Keratinocyte (primary cell): Measurements from ENCODE around the gene GNA14.

ENCODE experiments used
- EZH2 ChIP-seq: IDR thresholded peaks from one replicate; pipeline ENCODE4 v1.6.1; 2012; ENCODE audit warnings: inconsistent platforms, mild to moderate bottlenecking, low read length, moderate library complexity
- TF ChIP-seq, protein P1 (sequence below), 3 experiments: IDR thresholded peaks in 1 of 3; conservative IDR thresholded peaks in 1 of 3; optimal IDR thresholded peaks in 1 of 3; 2 replicates in 2 of 3; 3 replicates in 1 of 3; pipeline versions ENCODE3 to v1.5.1; 2011; ENCODE audit warnings: low read length in 3 of 3, mild to moderate bottlenecking in 3 of 3, moderate library complexity in 2 of 3, control low read depth in 1 of 3, inconsistent platforms in 1 of 3; ENCODE audit not compliant: insufficient read depth in 2 of 3; ENCODE audit errors: extremely low read depth in 1 of 3

DNA sequence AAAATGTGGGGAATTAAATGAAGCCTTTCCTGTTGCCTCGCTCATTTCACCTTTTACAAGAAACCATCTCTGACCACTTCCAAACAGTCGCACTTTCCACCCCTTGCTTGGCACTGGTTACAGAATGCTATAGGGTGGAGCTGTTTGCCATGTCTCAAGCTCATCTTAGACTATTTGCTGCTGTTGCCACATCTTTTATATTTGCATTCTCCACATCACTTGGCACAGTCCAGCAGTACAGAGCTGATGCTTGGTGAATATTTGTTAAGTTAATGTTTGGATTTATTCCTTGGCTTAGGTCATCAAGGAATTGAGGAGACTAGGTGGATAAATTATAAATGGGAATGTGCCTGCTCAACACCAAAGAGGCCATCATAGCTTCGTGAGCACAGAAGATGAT is 53.2 kb downstream of the GNA14 start:
- TF ChIP-seq, protein P1, sequence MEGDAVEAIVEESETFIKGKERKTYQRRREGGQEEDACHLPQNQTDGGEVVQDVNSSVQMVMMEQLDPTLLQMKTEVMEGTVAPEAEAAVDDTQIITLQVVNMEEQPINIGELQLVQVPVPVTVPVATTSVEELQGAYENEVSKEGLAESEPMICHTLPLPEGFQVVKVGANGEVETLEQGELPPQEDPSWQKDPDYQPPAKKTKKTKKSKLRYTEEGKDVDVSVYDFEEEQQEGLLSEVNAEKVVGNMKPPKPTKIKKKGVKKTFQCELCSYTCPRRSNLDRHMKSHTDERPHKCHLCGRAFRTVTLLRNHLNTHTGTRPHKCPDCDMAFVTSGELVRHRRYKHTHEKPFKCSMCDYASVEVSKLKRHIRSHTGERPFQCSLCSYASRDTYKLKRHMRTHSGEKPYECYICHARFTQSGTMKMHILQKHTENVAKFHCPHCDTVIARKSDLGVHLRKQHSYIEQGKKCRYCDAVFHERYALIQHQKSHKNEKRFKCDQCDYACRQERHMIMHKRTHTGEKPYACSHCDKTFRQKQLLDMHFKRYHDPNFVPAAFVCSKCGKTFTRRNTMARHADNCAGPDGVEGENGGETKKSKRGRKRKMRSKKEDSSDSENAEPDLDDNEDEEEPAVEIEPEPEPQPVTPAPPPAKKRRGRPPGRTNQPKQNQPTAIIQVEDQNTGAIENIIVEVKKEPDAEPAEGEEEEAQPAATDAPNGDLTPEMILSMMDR (optimal IDR thresholded peaks at IDR 0.05 in 1 of 3, IDR thresholded peaks at IDR 0.05 in 1 of 3, conservative IDR thresholded peaks at IDR 0.05 in 1 of 3; ENCODE audit: extremely low read depth in 1 of 3, insufficient read depth in 2 of 3, low read length in 3 of 3) = no peak
- no peak for TF ChIP-seq EZH2
